Esophagus squamous epithelium (tissue), 5 donors: ENCODE measurements around the gene SEMA5A. TPM values are rescaled to one million over a fixed set of nuclear protein-coding genes. Genes with fewer than 3 reads are reported as not detected.
A peak's percentile ranks its signal among the peaks of the same experiment; 100 is the strongest.

Experiments
- DNase-seq: peaks from one replicate; lab custom pipeline; 2025; lab: John Stamatoyannopoulos, UW
- H3K27ac ChIP-seq, 4 donors: fragments of 200-600 bp; sonication (generic); one replicate each; pipeline ENCODE4 v1.5.1; 2016 to 2019; ENCODE audit warnings: mild to moderate bottlenecking in 1 of 4
- H3K27me3 ChIP-seq, 4 donors: fragments of 200-600 bp; sonication (generic); 1 replicate in 3 of 4; 2 replicates in 1 of 4; pipeline versions ENCODE4 v1.5.1 to v1.6.0; 2017 to 2021; ENCODE audit warnings: antibody characterized with exemption in 1 of 4
- H3K36me3 ChIP-seq, 3 donors: fragments of 200-600 bp; sonication (generic); one replicate each; pipeline ENCODE4 v1.5.1; 2016 to 2019
- H3K4me1 ChIP-seq, 3 donors: fragments of 200-600 bp; sonication (generic); one replicate each; pipeline ENCODE4 v1.5.1; 2017 to 2019
- H3K4me3 ChIP-seq, 4 donors: fragments of 200-600 bp; sonication (generic); 1 replicate in 3 of 4; 2 replicates in 1 of 4; pipeline ENCODE4 v1.5.1; 2016 to 2019; ENCODE audit warnings: mild to moderate bottlenecking in 2 of 4, moderate library complexity in 1 of 4
- H3K9me3 ChIP-seq, 3 donors: fragments of 200-600 bp; sonication (generic); one replicate each; pipeline ENCODE4 v1.5.1; 2016 to 2019
- POLR2A ChIP-seq, 4 donors: fragments of 450-650 bp; IDR thresholded peaks; one replicate each; pipeline ENCODE4 v1.6.1; 2017; ENCODE audit warnings: antibody characterized with exemption in 4 of 4, mild to moderate bottlenecking in 4 of 4, moderate library complexity in 3 of 4
- WGBS, 2 donors: methylation state at CpG; one replicate each; pipeline ENCODE4 v1.1.5; 2018; 5-methylcytosine and 5-hydroxymethylcytosine counted together
- intact Hi-C: fragments of 100-400 bp; cut with DNase I; formaldehyde crosslinking; loops from one replicate; pipeline ENCODE4 v1.15.0; 2022
- small RNA-seq, 4 donors: library from RNA; depleted of rRNA; stranded (forward); fragments of <200 nt; gene quantifications; one replicate each; pipeline ENCODE3, GENCODE V24; 2016
- total RNA-seq, 4 donors: library from RNA; depleted of rRNA; stranded (reverse); fragments of >200 nt; gene quantifications; one replicate each; pipeline ENCODE4 v1.1.0, GENCODE V29; 2016
- TF ChIP-seq, protein P1 (sequence below), 6 experiments: fragments of 450-650 bp in 4 of 6; fragments of 200-600 bp in 2 of 6; sonication (generic) in 2 of 6; IDR thresholded peaks; one replicate each; pipeline ENCODE4 v1.5.1; 2016 to 2019; ENCODE audit warnings: antibody characterized with exemption in 6 of 6, mild to moderate bottlenecking in 4 of 6, moderate library complexity in 4 of 6
- donor health status: DM: yes; HTN: yes; CAD: no.

SEMA5A gene
- total RNA-seq, 4 donors from 2014 or later: 3.9 to 9.4 (median 8.4) TPM

- Histone ChIP-seq H3K9me3 (no peaks in the 10 kb centered on the region), H3K27ac (no peak overlapping the region), H3K4me1 (no peaks in the 10 kb centered on the region), H3K27me3 (no peaks in the 10 kb centered on the region), H3K36me3 (no peaks in the 10 kb centered on the region), H3K4me3 (no peak overlapping the region)
- DNase-seq: no peak
- 57% methylated on average over 7 of the region's 7 CpGs for WGBS, 2 donors
- intact Hi-C loops: no loop called here
- TF ChIP-seq, protein P1, sequence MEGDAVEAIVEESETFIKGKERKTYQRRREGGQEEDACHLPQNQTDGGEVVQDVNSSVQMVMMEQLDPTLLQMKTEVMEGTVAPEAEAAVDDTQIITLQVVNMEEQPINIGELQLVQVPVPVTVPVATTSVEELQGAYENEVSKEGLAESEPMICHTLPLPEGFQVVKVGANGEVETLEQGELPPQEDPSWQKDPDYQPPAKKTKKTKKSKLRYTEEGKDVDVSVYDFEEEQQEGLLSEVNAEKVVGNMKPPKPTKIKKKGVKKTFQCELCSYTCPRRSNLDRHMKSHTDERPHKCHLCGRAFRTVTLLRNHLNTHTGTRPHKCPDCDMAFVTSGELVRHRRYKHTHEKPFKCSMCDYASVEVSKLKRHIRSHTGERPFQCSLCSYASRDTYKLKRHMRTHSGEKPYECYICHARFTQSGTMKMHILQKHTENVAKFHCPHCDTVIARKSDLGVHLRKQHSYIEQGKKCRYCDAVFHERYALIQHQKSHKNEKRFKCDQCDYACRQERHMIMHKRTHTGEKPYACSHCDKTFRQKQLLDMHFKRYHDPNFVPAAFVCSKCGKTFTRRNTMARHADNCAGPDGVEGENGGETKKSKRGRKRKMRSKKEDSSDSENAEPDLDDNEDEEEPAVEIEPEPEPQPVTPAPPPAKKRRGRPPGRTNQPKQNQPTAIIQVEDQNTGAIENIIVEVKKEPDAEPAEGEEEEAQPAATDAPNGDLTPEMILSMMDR (IDR thresholded peaks at IDR 0.05): no peak
Observed at GRCh38 chr5:9009931-9010651, 535.8 kb downstream of the SEMA5A start.

GRCh38 chr5:8997542-8998070 is 548.3 kb downstream of the SEMA5A start:
- WGBS, 2 donors: 14 to 35% methylated on average over 1 of the region's 1 CpG

GRCh38 chr5:8993031-8993430 is 552.8 kb downstream of the SEMA5A start:
- no peaks in the 10 kb centered on the region for H3K4me1 ChIP-seq
- H3K36me3 ChIP-seq: no peaks in the 10 kb centered on the region
- no peaks in the 10 kb centered on the region for H3K9me3 ChIP-seq
- no peak for DNase-seq
- H3K27ac ChIP-seq: no peak overlapping the region
- H3K4me3 ChIP-seq: no peak overlapping the region
- TF ChIP-seq POLR2A (IDR thresholded peaks at IDR 0.05): no peak
- TF ChIP-seq, protein P1 (IDR thresholded peaks at IDR 0.05): peak in 3 of 6 experiments; percentile 11 to 45 (median 30)
- intact Hi-C loops: no loop called here
- H3K27me3 ChIP-seq: no peaks in the 10 kb centered on the region

More at GRCh38 chr5:8997542-8998070, 548.3 kb downstream of the SEMA5A start:
- H3K27me3 ChIP-seq: no peaks in the 10 kb centered on the region
- TF ChIP-seq POLR2A (IDR thresholded peaks at IDR 0.05): no peak
- TF ChIP-seq, protein P1 (IDR thresholded peaks at IDR 0.05): no peak
- no peak overlapping the region for H3K4me3 ChIP-seq
- intact Hi-C loops: no loop called here
- no peak for DNase-seq
- no peaks in the 10 kb centered on the region for H3K9me3 ChIP-seq
- H3K27ac ChIP-seq: no peak overlapping the region
- H3K4me1 ChIP-seq: no peaks in the 10 kb centered on the region
- H3K36me3 ChIP-seq: no peaks in the 10 kb centered on the region

Small RNAs within 50 kb of the gene (small RNA-seq; reads per million reads assigned to genes)
- gene MIR4636: 0 to 0.18 (median 0.07) reads per million in 4 donors
- gene SNORD123: 379 to 576 (median 465) reads per million in 4 donors

Other genes with a start within 250 kb of the SEMA5A start
- gene TAS2R1, start 84.3 kb upstream of the SEMA5A start, total RNA-seq: not detected